ENCODE data around the gene MAPK6.
"Not testable (repeated sequence)": the region's sequence is repeated elsewhere in the genome, so short reads cannot be mapped to it uniquely, and the experiment has no call there.

MAPK6 gene

DNA sequence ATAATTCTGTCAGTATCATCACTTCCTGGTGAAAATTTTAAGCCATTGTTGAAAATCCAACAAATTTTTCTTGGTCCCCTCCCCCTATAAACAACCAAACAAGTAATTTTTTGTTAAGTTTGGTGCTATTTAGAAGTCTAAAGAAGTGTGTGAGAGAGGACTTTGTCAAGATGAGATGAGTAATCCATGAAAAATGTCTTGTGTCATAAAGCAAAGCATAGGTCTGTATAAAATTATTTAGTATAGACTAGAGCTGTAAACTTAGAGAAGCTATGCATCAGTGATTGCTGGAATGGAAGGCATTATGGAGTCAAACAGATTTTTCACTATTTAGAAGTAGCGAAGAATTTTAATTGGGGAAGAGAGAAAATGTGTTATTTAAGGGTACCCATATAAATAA lies 31.4 kb downstream of the MAPK6 start:
- DNase-seq = no peak

DNA sequence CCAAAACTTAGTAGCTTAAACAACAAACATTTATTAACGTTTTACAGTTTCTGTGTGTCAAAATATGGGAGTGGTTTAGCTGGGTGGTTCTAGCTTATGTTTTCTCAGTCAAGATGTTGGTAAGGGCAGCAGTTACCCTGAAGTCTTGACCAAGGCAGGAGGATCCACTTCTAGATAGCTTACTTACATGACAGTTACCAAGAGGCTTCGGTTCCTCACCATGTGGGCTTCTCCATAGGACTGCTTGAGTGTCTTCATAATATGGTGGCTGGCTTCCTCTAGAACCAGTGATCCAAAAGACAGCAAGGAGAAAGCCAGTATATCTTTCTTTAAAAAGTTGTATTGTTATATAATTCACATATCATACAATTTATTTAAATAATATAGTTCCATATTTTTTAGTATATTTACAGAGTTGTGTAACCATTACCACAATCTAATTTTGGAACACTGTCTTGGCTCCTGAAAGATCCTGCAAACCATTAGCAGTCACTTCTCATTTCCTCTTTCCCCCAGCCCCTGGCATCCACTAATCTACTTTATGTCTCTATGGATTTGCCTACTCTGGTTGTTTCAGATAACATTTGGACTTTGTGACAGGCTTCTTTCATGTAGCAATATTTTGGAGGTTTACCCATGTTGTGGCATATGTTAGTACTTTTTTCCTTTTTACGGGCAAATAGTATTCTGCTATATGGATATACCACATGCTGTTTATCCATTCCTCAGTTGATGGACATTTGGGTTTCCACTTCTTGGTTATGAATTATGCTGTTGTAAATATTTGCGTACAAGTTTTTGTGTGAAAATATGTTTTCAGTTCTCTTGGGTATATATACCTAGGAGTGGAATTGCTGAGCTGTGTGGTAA lies 33.3 kb downstream of the MAPK6 start:
- no peak for DNase-seq

DNA sequence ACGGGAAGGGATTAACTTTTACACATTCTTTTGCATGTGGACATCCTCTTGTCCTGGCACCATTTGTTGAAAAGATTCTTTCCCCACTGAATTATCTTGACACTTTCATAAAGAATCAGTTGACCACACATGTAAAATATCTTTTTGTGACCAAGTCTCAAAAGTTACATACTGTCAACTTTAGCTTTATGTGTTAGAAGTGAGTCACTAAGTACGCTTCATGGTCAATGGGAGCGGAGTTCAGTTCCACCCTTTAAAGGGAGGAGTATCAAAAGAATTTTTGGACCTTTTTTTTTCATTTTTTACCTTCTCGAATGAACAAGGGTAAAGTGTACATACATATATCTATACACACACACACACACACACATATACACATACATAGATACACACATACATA lies 35.4 kb downstream of the MAPK6 start:
- no peak for DNase-seq

DNA sequence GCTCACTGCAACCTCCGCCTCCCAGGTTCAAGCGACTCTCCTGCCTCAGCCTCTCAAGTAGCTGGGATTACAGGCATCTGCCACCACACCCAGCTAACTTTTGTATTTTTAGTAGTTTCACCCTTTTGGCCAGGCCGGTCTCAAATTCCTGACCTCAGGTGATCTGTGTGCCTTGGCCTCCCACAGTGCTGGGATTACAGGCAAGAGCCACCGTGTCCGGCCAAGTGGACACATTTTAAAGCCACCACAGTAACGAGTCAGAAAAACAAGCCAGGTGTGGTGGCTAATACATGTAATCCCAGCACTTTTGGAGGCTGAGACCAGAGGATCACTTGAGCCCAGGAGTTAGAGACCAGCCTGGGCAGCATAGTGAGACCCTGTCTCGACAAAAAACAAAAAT lies 35.8 kb downstream of the MAPK6 start:
- not testable (repeated sequence) for DNase-seq

DNA sequence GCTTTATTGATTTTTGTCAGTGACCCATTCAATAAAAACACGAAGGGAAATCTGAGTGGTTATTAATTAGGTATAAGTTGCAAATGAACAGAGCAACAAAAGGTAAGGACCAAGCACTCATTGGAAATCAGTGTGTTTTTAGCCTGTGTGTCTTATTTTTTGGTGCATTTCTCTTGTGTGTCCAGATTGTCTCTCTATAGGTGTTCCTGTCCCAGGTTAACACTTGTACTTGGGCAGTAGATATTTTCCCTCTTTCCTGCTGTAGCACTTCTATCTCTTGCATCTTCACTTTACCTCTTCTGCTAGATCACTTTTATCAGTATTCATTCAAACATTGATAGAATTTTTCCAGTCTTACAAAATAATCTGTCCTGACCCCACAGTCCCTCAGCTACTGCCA lies 37.0 kb downstream of the MAPK6 start:
- no peak for DNase-seq

DNA sequence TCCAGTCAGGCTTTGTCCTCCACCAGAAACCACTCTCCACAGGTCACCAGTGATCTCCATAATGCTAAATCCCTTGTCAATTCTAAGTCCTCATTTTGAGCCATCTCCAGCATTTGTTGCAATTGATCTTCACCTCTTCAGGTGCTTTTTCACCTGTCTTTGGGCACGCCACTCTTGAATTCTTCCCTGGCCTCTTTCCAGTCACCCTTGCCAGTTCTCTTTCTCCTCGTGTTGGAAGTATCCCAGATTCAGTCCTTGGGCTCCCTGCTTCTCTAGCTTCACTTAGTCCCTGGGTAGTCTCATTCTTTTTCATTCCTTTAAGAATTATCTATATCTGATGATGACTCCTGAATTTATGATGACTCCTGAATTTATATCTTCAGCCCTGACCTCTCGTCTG lies 37.5 kb downstream of the MAPK6 start:
- no peak for DNase-seq

DNA sequence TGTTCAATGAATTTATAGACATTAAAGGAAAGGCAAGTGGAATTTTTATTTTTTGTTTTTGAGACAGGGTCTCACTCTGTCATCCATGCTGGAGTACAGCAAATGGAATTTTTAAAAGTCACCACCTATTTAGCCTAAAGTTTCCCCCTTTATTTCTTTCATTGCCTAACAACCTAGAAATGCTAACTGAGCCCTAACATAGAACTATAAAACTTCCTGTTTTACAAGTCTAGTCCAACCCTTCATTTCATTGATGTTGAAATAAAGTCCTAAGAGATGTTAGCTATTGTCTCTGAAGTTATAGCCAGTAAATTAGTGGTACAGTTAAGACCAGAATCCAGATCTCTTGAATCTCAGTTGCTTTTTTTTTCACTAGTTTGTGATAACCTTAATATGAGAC lies 39.0 kb downstream of the MAPK6 start:
- no peak for DNase-seq

DNA sequence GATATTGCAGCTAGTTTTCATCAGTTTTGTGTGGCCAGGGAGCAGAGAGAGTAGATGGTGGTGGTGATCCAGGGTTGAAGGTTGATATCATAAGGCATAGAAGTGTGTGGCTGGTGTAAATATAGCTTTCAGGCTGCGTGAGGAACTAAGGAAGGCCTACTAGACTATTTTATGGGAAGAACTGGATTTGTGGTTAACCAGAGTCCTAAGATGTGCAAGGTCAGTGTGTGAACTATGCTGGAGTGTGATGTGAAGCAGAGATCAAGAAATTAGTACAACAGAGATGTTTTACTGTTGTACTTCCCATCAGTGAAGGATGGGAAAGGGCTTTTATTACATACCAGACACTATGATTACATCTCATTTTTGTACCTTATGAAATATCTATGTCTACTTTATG lies 41.5 kb downstream of the MAPK6 start:
- DNase-seq = no peak

DNA sequence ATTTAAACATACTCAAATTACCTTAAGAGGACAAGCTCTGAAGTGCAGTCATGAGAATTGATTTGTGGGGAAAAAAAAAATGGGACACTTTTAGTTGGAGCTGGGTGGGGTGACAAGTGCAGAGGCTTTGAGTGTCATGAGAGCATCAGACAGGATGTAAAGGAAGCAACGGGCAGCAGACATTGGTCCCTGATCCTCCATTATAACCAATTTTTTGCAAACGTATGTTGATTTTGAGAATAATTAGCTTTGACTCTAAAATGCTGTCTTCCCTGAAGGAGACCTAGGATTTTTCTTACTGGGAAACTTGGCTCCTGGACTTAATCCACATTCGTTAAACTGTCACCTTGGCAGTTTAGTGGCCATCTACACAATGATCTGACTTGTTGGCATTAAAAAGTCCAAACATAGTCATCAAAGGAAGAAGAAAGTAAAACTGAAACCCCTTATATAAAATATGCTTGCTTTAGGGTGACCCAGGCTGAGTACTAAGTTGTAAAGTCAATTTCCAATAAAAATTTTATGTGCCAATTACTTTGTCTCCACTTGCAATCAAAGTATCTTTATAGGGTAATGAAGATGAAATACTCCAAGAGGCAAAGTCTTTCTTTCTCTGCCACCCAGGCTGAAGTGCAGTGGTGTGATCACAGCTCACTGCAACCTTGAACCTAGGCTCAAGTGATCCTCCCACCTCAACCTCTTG lies 48.0 kb downstream of the MAPK6 start:
- no peak for DNase-seq

DNA sequence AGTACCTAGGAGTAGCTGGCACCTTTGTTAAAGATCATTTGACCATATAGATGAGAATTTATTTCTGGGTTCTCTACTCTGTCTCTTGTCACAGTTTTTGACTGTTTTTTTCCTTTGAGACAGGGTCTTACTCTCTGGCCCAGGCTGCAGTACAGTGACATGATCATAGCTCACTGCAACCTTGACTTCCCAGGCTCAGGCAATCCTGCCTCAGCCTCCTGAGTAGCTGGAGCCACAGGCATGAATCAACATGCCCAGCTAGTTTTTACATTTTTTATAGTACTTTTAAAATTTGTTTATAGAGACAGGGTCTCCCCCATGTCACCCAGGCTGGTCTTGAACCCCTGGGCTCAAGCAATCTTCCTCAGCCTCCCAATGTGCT lies 48.5 kb downstream of the MAPK6 start:
- DNase-seq = no peak

DNA sequence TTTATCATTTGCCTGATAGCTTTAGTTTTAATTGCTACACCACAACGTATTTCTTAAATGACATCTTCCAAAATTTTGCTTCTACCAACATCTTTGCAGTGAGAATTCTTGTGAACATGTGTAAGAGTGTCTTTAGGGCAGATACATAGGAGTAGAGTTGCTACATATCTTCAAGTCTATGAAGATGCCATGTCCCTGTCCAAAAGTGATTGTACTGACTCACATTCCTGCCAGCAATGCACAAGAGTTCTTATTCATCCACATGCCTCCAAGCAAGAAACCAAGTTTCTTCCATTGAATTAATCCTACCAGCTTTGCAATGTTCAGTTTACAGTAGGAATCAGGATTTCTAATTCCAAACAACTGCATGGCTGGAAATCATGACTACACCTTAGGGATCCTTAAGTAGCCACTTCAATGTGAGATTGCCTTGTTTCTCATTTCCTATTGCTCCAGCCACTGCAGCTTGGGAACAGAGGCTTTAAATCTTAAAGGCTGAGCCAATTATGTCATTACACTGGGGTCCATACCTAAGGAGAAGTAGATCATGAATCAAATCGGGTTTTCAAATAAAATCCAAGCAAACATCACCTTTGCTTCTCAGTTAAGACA lies 49.1 kb downstream of the MAPK6 start:
- DNase-seq = no peak

DNA sequence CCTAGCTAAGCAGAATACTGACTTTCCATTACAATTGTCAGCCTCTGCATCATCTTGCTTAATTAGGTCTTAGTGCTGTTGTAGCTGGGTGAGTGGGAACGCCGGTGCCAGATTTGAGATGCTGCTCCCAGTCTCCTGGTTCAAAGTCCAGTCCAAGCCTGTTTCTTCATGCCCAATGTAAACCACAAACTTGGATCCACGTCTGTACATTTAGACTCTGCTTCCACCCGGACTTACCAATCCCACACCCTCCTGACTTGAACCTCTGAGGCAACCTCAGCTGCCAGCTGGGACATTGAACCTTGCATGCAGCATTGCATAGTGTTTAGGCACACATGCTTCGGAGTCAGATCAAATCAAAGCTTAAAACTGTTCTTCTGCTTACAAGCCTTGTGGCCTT lies 50.5 kb downstream of the MAPK6 start:
- DNase-seq = no peak

DNA sequence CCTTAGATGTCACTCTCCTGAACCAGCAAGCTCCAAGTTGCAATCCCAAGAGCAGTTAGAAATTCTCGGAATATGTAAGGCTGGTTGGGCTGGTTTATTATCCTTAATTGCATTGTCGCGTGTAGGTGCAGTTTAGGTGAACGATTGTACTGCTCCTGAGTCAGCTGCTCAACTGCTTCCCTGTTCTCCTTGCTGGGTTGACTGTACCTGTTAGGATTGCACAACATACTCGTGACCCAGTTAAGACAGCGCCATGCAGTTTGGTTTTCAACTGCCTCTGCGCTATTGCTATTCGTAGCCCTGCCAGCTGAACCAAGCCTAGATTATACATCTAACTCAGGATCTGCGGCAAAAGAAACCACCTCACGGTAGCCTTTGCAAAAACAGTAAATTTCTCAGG lies 52.6 kb downstream of the MAPK6 start:
- DNase-seq = no peak

DNA sequence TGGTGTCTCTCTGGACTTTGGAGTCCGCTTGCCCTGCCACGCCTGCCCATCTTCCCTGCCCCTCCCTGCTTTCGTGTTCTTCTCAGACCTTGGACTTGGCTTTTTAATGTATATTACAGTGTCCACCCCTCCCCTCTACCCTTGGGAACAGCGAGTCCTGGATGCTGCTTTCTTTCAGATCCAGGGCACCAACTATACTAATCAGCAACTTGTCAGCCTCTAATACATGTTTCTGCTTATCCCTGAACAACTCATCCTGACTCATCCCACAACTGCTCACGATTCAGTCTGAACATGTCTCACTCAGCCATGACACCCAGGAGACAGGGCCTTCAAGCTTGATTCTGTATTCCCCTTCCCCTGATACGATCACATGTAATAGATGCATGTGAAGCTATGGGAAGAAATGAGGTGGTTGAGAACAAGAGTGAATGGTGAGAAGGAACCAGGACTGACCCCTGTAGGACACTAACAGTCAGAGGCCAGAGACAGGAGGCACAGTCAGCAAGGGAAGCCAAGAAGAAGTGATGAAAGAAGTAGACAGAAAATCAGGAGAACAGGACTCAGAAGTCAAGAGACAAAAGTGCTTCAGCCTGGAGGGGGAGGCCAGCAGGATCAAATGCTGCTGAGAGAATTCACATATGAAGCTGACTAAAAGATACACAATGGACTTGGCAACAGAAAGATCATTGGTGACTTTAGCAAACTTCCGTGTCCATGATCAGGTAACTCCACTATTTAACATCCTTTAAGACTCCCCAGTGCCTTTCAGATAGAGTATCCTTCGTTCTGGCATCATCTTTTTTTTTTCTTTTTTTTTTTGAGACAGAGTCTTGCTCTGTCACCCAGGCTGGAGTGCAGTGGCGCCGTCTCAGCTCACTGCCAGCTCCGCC lies 58.1 kb downstream of the MAPK6 start:
- DNase-seq = no peak

DNA sequence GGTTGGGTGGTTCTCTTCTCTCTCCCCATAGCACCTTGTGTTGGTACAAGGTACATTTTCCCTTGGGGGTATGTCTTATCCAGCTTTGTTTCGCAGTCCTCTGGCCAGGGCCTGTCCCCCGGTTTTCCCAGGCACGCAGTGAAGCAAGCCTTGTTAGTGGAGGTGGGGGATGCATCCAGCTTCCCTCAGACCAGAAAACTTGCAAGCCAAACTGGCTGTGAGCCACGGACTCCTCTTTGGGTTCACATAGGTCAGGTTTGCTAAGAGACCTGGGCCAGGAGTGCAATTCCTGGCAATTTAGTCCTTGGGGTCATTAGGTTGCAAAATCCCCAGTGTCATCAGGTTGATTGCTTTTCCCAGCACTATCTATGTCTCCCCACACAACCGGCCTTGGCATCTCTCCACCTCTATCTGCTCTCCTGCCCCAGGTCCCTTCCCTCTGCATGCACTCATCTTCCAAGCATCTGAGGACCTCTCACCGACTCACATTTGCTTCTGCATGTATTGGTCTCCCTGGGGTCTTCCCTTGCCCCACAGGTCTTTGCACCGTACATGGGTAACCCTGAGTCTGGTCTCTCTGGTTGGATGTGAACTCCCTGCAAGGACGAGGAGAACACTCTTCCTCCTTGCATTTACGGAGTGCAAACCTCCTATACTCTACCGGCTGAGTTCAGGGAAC lies 59.3 kb downstream of the MAPK6 start:
- DNase-seq = no peak

DNA sequence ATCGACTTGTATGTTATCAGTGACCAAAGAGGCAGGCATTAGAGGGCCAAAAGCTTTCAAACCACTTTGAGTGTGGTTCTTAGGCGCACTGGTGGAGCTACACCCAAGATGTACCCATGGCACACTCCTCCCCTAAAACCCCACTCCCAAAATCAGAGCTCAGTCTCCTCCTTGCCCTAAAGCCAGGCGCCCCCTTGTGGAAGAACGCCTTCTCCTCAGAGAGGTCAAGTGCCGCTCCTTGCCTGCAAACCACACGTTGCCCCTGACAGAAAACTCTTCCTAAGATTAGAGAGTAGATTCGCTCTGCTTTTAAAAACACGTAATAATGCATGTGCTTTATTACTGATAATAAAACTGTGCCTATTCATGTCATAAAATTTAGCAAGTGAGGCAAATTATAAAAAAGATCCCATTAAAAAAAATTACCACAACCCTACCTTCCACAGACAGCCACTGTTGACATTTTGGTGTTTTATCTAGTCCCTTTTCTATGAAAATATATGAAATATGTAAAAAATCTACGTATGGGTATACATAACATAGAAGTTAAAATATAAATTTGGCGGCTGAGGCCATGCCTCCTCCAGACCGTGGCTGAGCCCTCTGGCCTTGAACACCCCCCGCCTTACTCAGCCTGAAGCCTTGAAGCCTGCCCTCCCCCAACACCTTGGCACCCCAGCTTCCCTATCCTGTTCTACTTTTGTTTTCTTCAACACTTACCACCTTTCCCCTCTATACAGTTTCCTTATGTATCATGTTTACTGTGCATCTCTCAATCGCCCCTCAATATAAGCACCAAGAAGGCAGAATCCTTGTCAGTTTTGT lies 60.1 kb downstream of the MAPK6 start:
- peak; percentile 79 for DNase-seq

DNA sequence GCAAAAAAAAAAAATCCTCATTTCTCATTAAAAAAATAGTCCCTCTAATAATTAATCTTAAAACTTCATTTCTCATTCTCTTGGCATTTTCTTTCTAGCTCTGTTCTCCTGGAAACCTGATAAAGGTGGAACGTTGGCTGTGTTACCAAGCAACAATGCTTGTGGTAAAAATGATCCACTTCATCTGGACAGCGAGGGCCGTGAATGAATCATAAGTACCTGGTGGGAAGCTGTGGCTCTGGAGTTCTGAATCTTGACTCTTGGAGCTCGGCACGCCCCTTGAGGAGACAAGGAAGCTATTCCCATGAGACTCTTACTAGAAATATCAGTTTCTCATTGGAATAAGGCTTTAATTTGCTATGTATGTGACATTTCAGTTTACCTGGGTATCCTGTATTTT lies 61.0 kb downstream of the MAPK6 start:
- DNase-seq = no peak

DNA sequence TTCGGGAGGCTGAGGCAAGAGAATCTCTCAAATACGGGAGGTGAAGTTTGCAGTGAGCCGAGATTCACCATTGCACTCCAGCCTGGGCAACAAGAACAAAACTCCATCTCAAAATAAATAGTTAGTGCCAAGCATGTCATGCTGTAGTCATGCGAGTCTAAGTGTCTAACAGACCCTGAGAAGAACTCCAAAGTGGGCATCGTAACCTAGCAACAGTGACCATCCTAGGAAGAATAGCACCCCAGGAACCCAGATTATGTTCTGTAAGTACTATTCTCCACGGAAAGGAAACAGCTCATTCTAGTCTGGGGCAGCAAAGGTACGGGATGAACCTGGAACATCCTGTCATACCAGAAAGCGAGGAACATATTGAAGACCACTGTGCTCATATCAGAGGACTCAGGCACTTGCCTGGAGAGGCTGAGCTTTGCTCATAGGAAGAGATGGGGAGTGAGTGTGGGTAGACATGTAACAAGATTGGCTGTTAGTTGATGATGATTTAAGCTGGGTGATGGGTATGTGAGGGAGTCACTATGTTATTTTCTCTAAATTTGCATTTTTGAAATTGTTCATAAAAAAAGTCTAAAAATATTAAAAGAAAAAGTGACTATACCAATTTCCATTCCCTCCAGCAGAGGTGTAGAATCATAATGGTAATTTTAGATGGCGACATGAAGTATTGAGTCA lies 61.8 kb downstream of the MAPK6 start:
- DNase-seq = no peak

DNA sequence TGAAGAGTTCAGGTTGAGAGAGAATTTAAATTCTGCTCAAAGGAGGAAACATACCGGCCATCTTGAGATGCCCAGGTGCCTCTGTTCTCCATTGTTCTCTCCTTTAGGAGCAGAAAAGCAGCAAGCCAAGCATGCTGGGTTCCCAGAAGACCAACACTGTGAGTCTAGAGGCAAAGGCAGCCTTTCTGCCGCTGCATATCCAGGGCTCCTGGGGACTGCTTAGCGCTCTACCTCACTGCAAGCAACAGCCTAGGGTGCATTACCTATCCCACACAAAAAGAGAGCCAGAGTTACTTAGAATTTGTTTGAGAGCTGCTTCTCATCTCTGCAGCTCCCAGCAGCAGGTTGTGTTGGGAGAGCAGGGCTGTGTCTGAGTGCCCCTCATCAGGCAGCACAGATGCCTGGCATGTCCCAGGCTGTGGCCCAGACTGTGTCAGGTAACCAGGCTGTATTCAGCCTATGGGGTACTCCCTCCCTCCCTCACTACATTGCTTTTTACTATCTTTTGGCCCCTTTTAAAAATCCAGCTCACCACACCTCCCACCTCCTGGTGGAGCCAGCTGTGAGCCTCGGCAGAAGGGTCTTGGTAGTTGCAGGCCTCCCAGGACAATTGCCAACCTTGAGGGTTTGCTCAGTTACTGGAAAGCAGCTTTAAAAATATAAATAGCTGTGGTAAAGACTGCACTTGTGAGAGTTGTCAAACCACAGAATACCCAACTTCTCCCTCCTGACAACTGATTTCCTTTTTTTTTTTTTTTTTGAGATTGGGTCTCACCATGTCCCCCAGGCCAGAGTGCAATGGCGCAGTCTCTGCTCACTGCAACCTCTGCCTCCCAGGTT lies 63.4 kb downstream of the MAPK6 start:
- DNase-seq = no peak

DNA sequence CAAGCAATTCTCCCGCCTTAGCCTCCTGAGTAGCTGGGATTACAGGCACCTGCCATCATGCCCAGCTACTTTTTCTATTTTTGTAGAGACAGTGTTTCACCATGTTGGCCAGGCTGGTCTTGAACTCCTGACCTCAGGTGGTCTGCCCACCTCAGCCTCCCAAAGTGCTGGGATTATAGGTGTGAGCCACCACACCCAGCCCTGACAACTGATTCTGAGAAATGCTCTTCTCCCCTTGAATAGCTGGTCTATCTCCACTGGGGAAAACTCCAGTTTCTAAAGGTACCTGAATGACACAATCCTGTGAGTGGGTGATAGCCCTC lies 64.0 kb downstream of the MAPK6 start:
- DNase-seq = not testable (repeated sequence)

Measured in eye (tissue), 1 donor.